Epithelial cell of esophagus (primary cell): Measurements from ENCODE around the gene ROS1.
A peak's percentile ranks its signal among the peaks of the same experiment; 100 is the strongest.

Source experiments
- DNase-seq: peaks from one replicate; pipeline ENCODE4 v3.0.0; 2010; ENCODE audit warnings: low read depth
- H3K4me3 ChIP-seq: 2 replicates; pipeline ENCODE4 v1.5.1; 2011; ENCODE audit warnings: mild to moderate bottlenecking, low read length, control low read depth
- CTCF ChIP-seq: IDR thresholded peaks from 2 replicates; pipeline ENCODE4 v1.5.1; 2011; ENCODE audit warnings: low read depth, mild to moderate bottlenecking, low read length, control low read depth, inconsistent platforms; ENCODE audit not compliant: insufficient read depth; ENCODE audit errors: missing control alignments

Gene ROS1

GRCh38 chr6:117354671-117355070 is 71.1 kb downstream of the ROS1 start:
- no peak for TF ChIP-seq CTCF
- DNase-seq: no peak
- H3K4me3 ChIP-seq: no peak overlapping the region

GRCh38 chr6:117352466-117353081 is 73.2 kb downstream of the ROS1 start:
- DNase-seq: peak; percentile 55
- TF ChIP-seq CTCF: peak; percentile 75
- H3K4me3 ChIP-seq: no peak overlapping the region

- DNase-seq: no peak
Measured at GRCh38 chr6:117351521-117351920, 74.2 kb downstream of the ROS1 start.

GRCh38 chr6:117346142-117346930 is 79.4 kb downstream of the ROS1 start:
- TF ChIP-seq CTCF: peak; percentile 10
- peak; percentile 20 for DNase-seq
- no peak overlapping the region for H3K4me3 ChIP-seq

More at GRCh38 chr6:117351521-117351920, 74.2 kb downstream of the ROS1 start:
- H3K4me3 ChIP-seq: no peak overlapping the region
- TF ChIP-seq CTCF: no peak

GRCh38 chr6:117345292-117345610 is 80.5 kb downstream of the ROS1 start:
- no peak for DNase-seq
- no peak overlapping the region for H3K4me3 ChIP-seq
- no peak for TF ChIP-seq CTCF

GRCh38 chr6:117344444-117345291 is 81.1 kb downstream of the ROS1 start:
- DNase-seq: no peak
- no peak overlapping the region for H3K4me3 ChIP-seq
- no peak for TF ChIP-seq CTCF
